ENCODE results near the gene AVP.

Gene AVP

GRCh38 chr20:3101737-3102574 is 17.4 kb upstream of the AVP start:
- H3K36me3 ChIP-seq (ENCODE audit: control insufficient read depth, insufficient read depth, low read length): peaks cover 3% of the 10 kb centered on the region
- peak in 2 of 3 donors; percentile 16 to 24 for DNase-seq
- peaks cover 8% of the 10 kb centered on the region for H3K4me1 ChIP-seq (ENCODE audit: control insufficient read depth, insufficient read depth, low read length, poor library complexity, severe bottlenecking)
- no peak overlapping the region for H3K27ac ChIP-seq (ENCODE audit: insufficient read depth, low read length, poor library complexity, severe bottlenecking)
- H3K4me3 ChIP-seq (ENCODE audit: insufficient read depth, low read depth, low read length, poor library complexity, severe bottlenecking): no peak overlapping the region
- no peaks in the 10 kb centered on the region for H3K9me3 ChIP-seq (ENCODE audit: control insufficient read depth, low read length)
- no peaks in the 10 kb centered on the region for H3K27me3 ChIP-seq (replicated peaks; ENCODE audit: control insufficient read depth, insufficient read depth, low read length, poor library complexity, severe bottlenecking)

- Histone ChIP-seq H3K27me3 (replicated peaks; ENCODE audit: control insufficient read depth, insufficient read depth, low read length, poor library complexity, severe bottlenecking) (no peaks in the 10 kb centered on the region), H3K4me1 (ENCODE audit: control insufficient read depth, insufficient read depth, low read length, poor library complexity, severe bottlenecking) (peaks cover 8% of the 10 kb centered on the region), H3K9me3 (ENCODE audit: control insufficient read depth, low read length) (no peaks in the 10 kb centered on the region), H3K27ac (ENCODE audit: insufficient read depth, low read length, poor library complexity, severe bottlenecking) (no peak overlapping the region), H3K4me3 (ENCODE audit: insufficient read depth, low read depth, low read length, poor library complexity, severe bottlenecking) (no peak overlapping the region), H3K36me3 (ENCODE audit: control insufficient read depth, insufficient read depth, low read length) (no peaks in the 10 kb centered on the region)
- DNase-seq: no peak
Observed at GRCh38 chr20:3101251-3101650, 16.7 kb upstream of the AVP start.

- Histone ChIP-seq H3K27me3 (replicated peaks; ENCODE audit: control insufficient read depth, insufficient read depth, low read length, poor library complexity, severe bottlenecking) (no peaks in the 10 kb centered on the region), H3K36me3 (ENCODE audit: control insufficient read depth, insufficient read depth, low read length) (no peaks in the 10 kb centered on the region), H3K4me3 (ENCODE audit: insufficient read depth, low read depth, low read length, poor library complexity, severe bottlenecking) (no peak overlapping the region), H3K9me3 (ENCODE audit: control insufficient read depth, low read length) (no peaks in the 10 kb centered on the region), H3K27ac (ENCODE audit: insufficient read depth, low read length, poor library complexity, severe bottlenecking) (no peak overlapping the region), H3K4me1 (ENCODE audit: control insufficient read depth, insufficient read depth, low read length, poor library complexity, severe bottlenecking) (peaks cover 8% of the 10 kb centered on the region)
- no peak for DNase-seq
Observed at GRCh38 chr20:3100480-3100879, 16.0 kb upstream of the AVP start.

GRCh38 chr20:3094848-3095629 is 10.5 kb upstream of the AVP start:
- DNase-seq: no peak
- Histone ChIP-seq H3K4me3 (ENCODE audit: insufficient read depth, low read depth, low read length, poor library complexity, severe bottlenecking) (no peak overlapping the region), H3K9me3 (ENCODE audit: control insufficient read depth, low read length) (no peaks in the 10 kb centered on the region), H3K27me3 (replicated peaks; ENCODE audit: control insufficient read depth, insufficient read depth, low read length, poor library complexity, severe bottlenecking) (no peaks in the 10 kb centered on the region), H3K27ac (ENCODE audit: insufficient read depth, low read length, poor library complexity, severe bottlenecking) (no peak overlapping the region), H3K4me1 (ENCODE audit: control insufficient read depth, insufficient read depth, low read length, poor library complexity, severe bottlenecking) (peaks cover 12% of the 10 kb centered on the region), H3K36me3 (ENCODE audit: control insufficient read depth, insufficient read depth, low read length) (no peaks in the 10 kb centered on the region)

- Histone ChIP-seq H3K27me3 (replicated peaks; ENCODE audit: control insufficient read depth, insufficient read depth, low read length, poor library complexity, severe bottlenecking) (no peaks in the 10 kb centered on the region), H3K4me1 (ENCODE audit: control insufficient read depth, insufficient read depth, low read length, poor library complexity, severe bottlenecking) (peaks cover 12% of the 10 kb centered on the region), H3K4me3 (ENCODE audit: insufficient read depth, low read depth, low read length, poor library complexity, severe bottlenecking) (no peak overlapping the region), H3K9me3 (ENCODE audit: control insufficient read depth, low read length) (no peaks in the 10 kb centered on the region), H3K27ac (ENCODE audit: insufficient read depth, low read length, poor library complexity, severe bottlenecking) (peak overlapping the region; percentile 35), H3K36me3 (ENCODE audit: control insufficient read depth, insufficient read depth, low read length) (no peaks in the 10 kb centered on the region)
- no peak for DNase-seq
Observed at GRCh38 chr20:3093861-3094361, 9.4 kb upstream of the AVP start.

GRCh38 chr20:3092611-3093379 is 8.3 kb upstream of the AVP start:
- no peak for DNase-seq
- H3K36me3 ChIP-seq (ENCODE audit: control insufficient read depth, insufficient read depth, low read length): no peaks in the 10 kb centered on the region
- H3K27me3 ChIP-seq (replicated peaks; ENCODE audit: control insufficient read depth, insufficient read depth, low read length, poor library complexity, severe bottlenecking): no peaks in the 10 kb centered on the region
- no peaks in the 10 kb centered on the region for H3K9me3 ChIP-seq (ENCODE audit: control insufficient read depth, low read length)
- H3K4me1 ChIP-seq (ENCODE audit: control insufficient read depth, insufficient read depth, low read length, poor library complexity, severe bottlenecking): peaks cover 12% of the 10 kb centered on the region
- peak overlapping the region; percentile 46 for H3K4me3 ChIP-seq (ENCODE audit: insufficient read depth, low read depth, low read length, poor library complexity, severe bottlenecking)
- H3K27ac ChIP-seq (ENCODE audit: insufficient read depth, low read length, poor library complexity, severe bottlenecking): peak overlapping the region; percentile 57

GRCh38 chr20:3090565-3090964 is 6.0 kb upstream of the AVP start:
- H3K36me3 ChIP-seq (ENCODE audit: control insufficient read depth, insufficient read depth, low read length): no peaks in the 10 kb centered on the region
- DNase-seq: no peak
- H3K4me3 ChIP-seq (ENCODE audit: insufficient read depth, low read depth, low read length, poor library complexity, severe bottlenecking): no peak overlapping the region
- H3K4me1 ChIP-seq (ENCODE audit: control insufficient read depth, insufficient read depth, low read length, poor library complexity, severe bottlenecking): peaks cover 12% of the 10 kb centered on the region
- H3K27me3 ChIP-seq (replicated peaks; ENCODE audit: control insufficient read depth, insufficient read depth, low read length, poor library complexity, severe bottlenecking): no peaks in the 10 kb centered on the region
- H3K27ac ChIP-seq (ENCODE audit: insufficient read depth, low read length, poor library complexity, severe bottlenecking): no peak overlapping the region
- no peaks in the 10 kb centered on the region for H3K9me3 ChIP-seq (ENCODE audit: control insufficient read depth, low read length)

- H3K27me3 ChIP-seq (replicated peaks; ENCODE audit: control insufficient read depth, insufficient read depth, low read length, poor library complexity, severe bottlenecking): peaks cover 10% of the 10 kb centered on the region
- H3K4me3 ChIP-seq (ENCODE audit: insufficient read depth, low read depth, low read length, poor library complexity, severe bottlenecking): no peak overlapping the region
- peaks cover 6% of the 10 kb centered on the region for H3K4me1 ChIP-seq (ENCODE audit: control insufficient read depth, insufficient read depth, low read length, poor library complexity, severe bottlenecking)
- DNase-seq: no peak
- no peaks in the 10 kb centered on the region for H3K36me3 ChIP-seq (ENCODE audit: control insufficient read depth, insufficient read depth, low read length)
- no peak overlapping the region for H3K27ac ChIP-seq (ENCODE audit: insufficient read depth, low read length, poor library complexity, severe bottlenecking)
- H3K9me3 ChIP-seq (ENCODE audit: control insufficient read depth, low read length): no peaks in the 10 kb centered on the region
Observed at GRCh38 chr20:3088031-3088430, 3.5 kb upstream of the AVP start.

GRCh38 chr20:3085571-3086072 is 1.1 kb upstream of the AVP start:
- peaks cover 25% of the 10 kb centered on the region for H3K27me3 ChIP-seq (replicated peaks; ENCODE audit: control insufficient read depth, insufficient read depth, low read length, poor library complexity, severe bottlenecking)
- H3K4me1 ChIP-seq (ENCODE audit: control insufficient read depth, insufficient read depth, low read length, poor library complexity, severe bottlenecking): peaks cover 8% of the 10 kb centered on the region

More at GRCh38 chr20:3085571-3086072, 1.1 kb upstream of the AVP start:
- H3K9me3 ChIP-seq (ENCODE audit: control insufficient read depth, low read length): no peaks in the 10 kb centered on the region
- H3K36me3 ChIP-seq (ENCODE audit: control insufficient read depth, insufficient read depth, low read length): no peaks in the 10 kb centered on the region
- DNase-seq: no peak
- no peak overlapping the region for H3K27ac ChIP-seq (ENCODE audit: insufficient read depth, low read length, poor library complexity, severe bottlenecking)
- H3K4me3 ChIP-seq (ENCODE audit: insufficient read depth, low read depth, low read length, poor library complexity, severe bottlenecking): no peak overlapping the region

Data from effector memory CD4-positive, alpha-beta T cell (primary cell).